Upper lobe of left lung (tissue), 4 donors: ENCODE measurements around the gene PHLDA3.
"Not testable (repeated sequence)": the region's sequence is repeated elsewhere in the genome, so short reads cannot be mapped to it uniquely, and the experiment has no call there.

Source experiments
- POLR2AphosphoS5 ChIP-seq, 2 donors: sonication (generic); formaldehyde crosslinking; IDR thresholded peaks; one replicate each; pipeline ENCODE4 v1.5.1; 2017; ENCODE audit warnings: antibody characterized with exemption in 2 of 2
- TF ChIP-seq, protein P1 (sequence below), 6 experiments: fragments of 450-650 bp in 4 of 6; fragments of 200-600 bp in 2 of 6; sonication (generic) in 2 of 6; IDR thresholded peaks; one replicate each; pipeline ENCODE4 v1.5.1; 2016 to 2019; ENCODE audit warnings: antibody characterized with exemption in 6 of 6

DNA sequence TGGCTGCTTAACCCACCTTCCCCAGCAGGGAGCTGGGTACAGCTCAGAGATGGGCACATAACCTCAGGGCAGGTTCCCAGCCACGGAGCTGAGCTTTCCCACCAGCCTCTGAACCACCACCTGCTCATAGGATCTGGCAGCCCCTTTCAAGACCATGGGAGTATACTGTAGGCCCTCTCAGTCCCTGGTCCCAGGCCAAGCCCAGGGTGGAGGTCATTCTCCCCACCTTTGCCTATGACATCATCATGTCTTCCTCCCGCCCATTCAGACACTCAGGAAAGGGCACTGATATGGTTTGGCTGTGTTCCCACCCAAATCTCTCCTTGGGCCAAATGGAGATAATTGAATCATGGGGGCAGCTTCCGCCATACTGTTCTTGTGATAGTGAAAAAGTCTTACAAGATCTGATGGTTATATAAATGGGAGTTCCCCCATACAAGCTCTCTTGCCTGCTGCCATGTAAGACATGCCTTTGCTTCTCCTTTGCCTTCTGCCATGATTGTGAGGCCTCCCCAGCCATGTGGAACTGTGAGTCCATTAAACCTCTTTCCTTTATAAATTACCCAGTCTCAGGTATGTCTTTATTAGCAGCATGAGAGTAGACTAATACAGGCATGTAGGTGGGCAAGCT, 24.2 kb upstream of the PHLDA3 start:
- not testable (repeated sequence) for TF ChIP-seq POLR2AphosphoS5 (IDR thresholded peaks at IDR 0.05)
- TF ChIP-seq, protein P1, sequence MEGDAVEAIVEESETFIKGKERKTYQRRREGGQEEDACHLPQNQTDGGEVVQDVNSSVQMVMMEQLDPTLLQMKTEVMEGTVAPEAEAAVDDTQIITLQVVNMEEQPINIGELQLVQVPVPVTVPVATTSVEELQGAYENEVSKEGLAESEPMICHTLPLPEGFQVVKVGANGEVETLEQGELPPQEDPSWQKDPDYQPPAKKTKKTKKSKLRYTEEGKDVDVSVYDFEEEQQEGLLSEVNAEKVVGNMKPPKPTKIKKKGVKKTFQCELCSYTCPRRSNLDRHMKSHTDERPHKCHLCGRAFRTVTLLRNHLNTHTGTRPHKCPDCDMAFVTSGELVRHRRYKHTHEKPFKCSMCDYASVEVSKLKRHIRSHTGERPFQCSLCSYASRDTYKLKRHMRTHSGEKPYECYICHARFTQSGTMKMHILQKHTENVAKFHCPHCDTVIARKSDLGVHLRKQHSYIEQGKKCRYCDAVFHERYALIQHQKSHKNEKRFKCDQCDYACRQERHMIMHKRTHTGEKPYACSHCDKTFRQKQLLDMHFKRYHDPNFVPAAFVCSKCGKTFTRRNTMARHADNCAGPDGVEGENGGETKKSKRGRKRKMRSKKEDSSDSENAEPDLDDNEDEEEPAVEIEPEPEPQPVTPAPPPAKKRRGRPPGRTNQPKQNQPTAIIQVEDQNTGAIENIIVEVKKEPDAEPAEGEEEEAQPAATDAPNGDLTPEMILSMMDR (IDR thresholded peaks at IDR 0.05): not testable (repeated sequence)
